CD8-positive, alpha-beta memory T cell (primary cell): Measurements from ENCODE around the gene SLBP. TPM values are rescaled to one million over a fixed set of nuclear protein-coding genes. Genes with fewer than 3 reads are reported as not detected.

Experiments
- CTCF ChIA-PET: fragments of 350-600 bp; sonication (Branson Sonifier 250); formaldehyde crosslinking; loops from one replicate; lab custom pipeline; 2021; ENCODE audit warnings: antibody characterized with exemption; lab: Charles Lee
- POLR2A ChIA-PET: fragments of 350-600 bp; sonication (Branson Sonifier 250); formaldehyde crosslinking; loops from one replicate; lab custom pipeline; 2021; ENCODE audit warnings: antibody characterized with exemption; lab: Charles Lee
- DNase-seq, 5 donors: peaks; one replicate each; pipeline versions ENCODE4 v3.0.0 to v3.0.0-alpha.2; 2020 to 2022; ENCODE audit warnings: mixed read lengths in 1 of 5
- H3K27ac ChIP-seq: one replicate; pipeline ENCODE4 v1.7.0; 2013; ENCODE audit warnings: low read depth, mild to moderate bottlenecking, low read length, moderate library complexity
- H3K27me3 ChIP-seq: 2 replicates; pipeline ENCODE4 v1.7.0; 2013; ENCODE audit warnings: low read length, mild to moderate bottlenecking; ENCODE audit not compliant: insufficient read depth, poor library complexity, severe bottlenecking
- H3K36me3 ChIP-seq: 2 replicates; pipeline ENCODE4 v1.7.0; 2013; ENCODE audit warnings: mild to moderate bottlenecking, low read length, moderate library complexity; ENCODE audit not compliant: insufficient read depth
- H3K4me1 ChIP-seq: 2 replicates; pipeline ENCODE4 v1.7.0; 2013; ENCODE audit warnings: mild to moderate bottlenecking, low read length, moderate library complexity; ENCODE audit not compliant: insufficient read depth
- H3K4me3 ChIP-seq: 2 replicates; pipeline ENCODE4 v1.7.0; 2013; ENCODE audit warnings: mild to moderate bottlenecking, low read length
- H3K9me3 ChIP-seq: 2 replicates; pipeline ENCODE4 v1.7.0; 2013; ENCODE audit warnings: mild to moderate bottlenecking, low read length
- H3K27ac Mint-ChIP-seq, 8 donors: one replicate each; pipeline ENCODE4 v1.8.0; 2020 to 2021; ENCODE audit warnings: mixed read lengths in 8 of 8, mild to moderate bottlenecking in 6 of 8, inconsistent platforms in 3 of 8, moderate library complexity in 3 of 8
- H3K27me3 Mint-ChIP-seq, 2 donors: one replicate each; pipeline ENCODE4 v1.8.0; 2020 to 2021; ENCODE audit warnings: mixed read lengths in 2 of 2, mild to moderate bottlenecking in 1 of 2, moderate library complexity in 1 of 2
- H3K36me3 Mint-ChIP-seq, 3 donors: one replicate each; pipeline ENCODE4 v1.8.0; 2020 to 2021; ENCODE audit warnings: mixed read lengths in 3 of 3, inconsistent platforms in 1 of 3, mild to moderate bottlenecking in 1 of 3
- H3K4me1 Mint-ChIP-seq, 3 donors: one replicate each; pipeline ENCODE4 v1.8.0; 2020 to 2021; ENCODE audit warnings: mixed read lengths in 3 of 3, inconsistent platforms in 1 of 3, mild to moderate bottlenecking in 1 of 3
- H3K4me3 Mint-ChIP-seq, 7 donors: one replicate each; pipeline ENCODE4 v1.8.0; 2020 to 2021; ENCODE audit warnings: mixed read lengths in 7 of 7, mild to moderate bottlenecking in 6 of 7, moderate library complexity in 4 of 7, inconsistent platforms in 2 of 7
- H3K9me3 Mint-ChIP-seq, 5 donors: one replicate each; pipeline ENCODE4 v1.8.0; 2020 to 2022; ENCODE audit warnings: mixed read lengths in 5 of 5, mild to moderate bottlenecking in 3 of 5, moderate library complexity in 2 of 5, inconsistent platforms in 1 of 5
- polyA plus RNA-seq: library from polyadenylated mRNA; unstranded; fragments of 300-500 nt; fragmentation: Illumina TruSeq; gene quantifications from one replicate; pipeline ENCODE4 v1.2.3, GENCODE V29; 2021
- total RNA-seq, 2 experiments: library from RNA; stranded (reverse); gene quantifications; one replicate each; pipeline ENCODE4 v1.2.3, GENCODE V29; 2021

SLBP gene
- total and polyA plus RNA-seq, 3 experiments from 2014 or later: 71.6 to 164 (median 163) TPM

- DNase-seq: no peak
- Mint-ChIP-seq H3K4me3 (no peak overlapping the region), H3K27me3 (no peaks in the 10 kb centered on the region)
These were observed 50.4 kb downstream of the SLBP start for GRCh38 chr4:1661695-1662094.

GRCh38 chr4:1660948-1661677 lies 51.0 kb downstream of the SLBP start:
- Mint-ChIP-seq H3K27ac (no peak overlapping the region), H3K36me3 (peaks cover 0 to 2% (median 0%) of the 10 kb centered on the region in 3 donors), H3K4me1 (no peaks in the 10 kb centered on the region), H3K27me3 (no peaks in the 10 kb centered on the region), H3K9me3 (no peaks in the 10 kb centered on the region), H3K4me3 (no peak overlapping the region)
- Histone ChIP-seq H3K27me3 (no peaks in the 10 kb centered on the region), H3K36me3 (no peaks in the 10 kb centered on the region), H3K4me3 (no peak overlapping the region), H3K9me3 (no peaks in the 10 kb centered on the region), H3K4me1 (no peaks in the 10 kb centered on the region), H3K27ac (no peak overlapping the region)
- DNase-seq: no peak
- ChIA-PET CTCF (interaction anchor here (1.5 kb wide), 1 partner anchor 20 kb away, joined by 3 read pairs; no protein-coding TSS in a partner anchor), POLR2A (no interaction called here)

More at GRCh38 chr4:1661695-1662094, 50.4 kb downstream of the SLBP start:
- H3K9me3 ChIP-seq: no peaks in the 10 kb centered on the region
- no peaks in the 10 kb centered on the region for H3K27me3 ChIP-seq
- CTCF ChIA-PET: no interaction called here
- POLR2A ChIA-PET: interaction anchor here (0.7 kb wide), 1 partner anchor 90 kb away, joined by 3 read pairs; no protein-coding TSS in a partner anchor
- Mint-ChIP-seq H3K36me3 (peaks cover 0 to 2% (median 0%) of the 10 kb centered on the region in 3 donors), H3K9me3 (no peaks in the 10 kb centered on the region), H3K27ac (no peak overlapping the region), H3K4me1 (no peaks in the 10 kb centered on the region)
- H3K4me3 ChIP-seq: no peak overlapping the region
- H3K4me1 ChIP-seq: no peaks in the 10 kb centered on the region
- H3K36me3 ChIP-seq: no peaks in the 10 kb centered on the region
- H3K27ac ChIP-seq: no peak overlapping the region

GRCh38 chr4:1659104-1660043 lies 52.7 kb downstream of the SLBP start:
- Mint-ChIP-seq H3K9me3 (no peaks in the 10 kb centered on the region), H3K36me3 (peaks cover 0 to 2% (median 0%) of the 10 kb centered on the region in 3 donors), H3K27ac (no peak overlapping the region), H3K27me3 (no peaks in the 10 kb centered on the region), H3K4me3 (no peak overlapping the region), H3K4me1 (no peaks in the 10 kb centered on the region)
- Histone ChIP-seq H3K4me3 (no peak overlapping the region), H3K27me3 (no peaks in the 10 kb centered on the region), H3K4me1 (no peaks in the 10 kb centered on the region), H3K27ac (no peak overlapping the region), H3K36me3 (no peaks in the 10 kb centered on the region), H3K9me3 (no peaks in the 10 kb centered on the region)
- POLR2A ChIA-PET: no interaction called here
- CTCF ChIA-PET: interaction anchor here (0.7 to 1.8 kb wide), 3 partner anchors 13 to 30 kb away, joined by 3 to 7 read pairs (median 3); no protein-coding TSS in a partner anchor
- no peak for DNase-seq

- peaks cover 0 to 2% (median 0%) of the 10 kb centered on the region in 3 donors for H3K36me3 Mint-ChIP-seq
These were observed 53.5 kb downstream of the SLBP start for GRCh38 chr4:1658581-1658980.

GRCh38 chr4:1658146-1658545 lies 54.0 kb downstream of the SLBP start:
- Mint-ChIP-seq H3K4me3 (no peak overlapping the region), H3K36me3 (peaks cover 0 to under 1% (median 0%) of the 10 kb centered on the region in 3 donors), H3K9me3 (no peaks in the 10 kb centered on the region), H3K4me1 (no peaks in the 10 kb centered on the region), H3K27ac (no peak overlapping the region), H3K27me3 (no peaks in the 10 kb centered on the region)
- H3K4me1 ChIP-seq: no peaks in the 10 kb centered on the region
- H3K36me3 ChIP-seq: no peaks in the 10 kb centered on the region
- ChIA-PET POLR2A (no interaction called here), CTCF (interaction anchor here (1.8 kb wide), 1 partner anchor 29 kb away, joined by 7 read pairs; no protein-coding TSS in a partner anchor)
- H3K27ac ChIP-seq: no peak overlapping the region
- H3K27me3 ChIP-seq: no peaks in the 10 kb centered on the region
- no peak for DNase-seq
- H3K9me3 ChIP-seq: no peaks in the 10 kb centered on the region
- no peak overlapping the region for H3K4me3 ChIP-seq

More at GRCh38 chr4:1658581-1658980, 53.5 kb downstream of the SLBP start:
- H3K4me3 Mint-ChIP-seq: no peak overlapping the region
- Histone ChIP-seq H3K9me3 (no peaks in the 10 kb centered on the region), H3K4me3 (no peak overlapping the region), H3K36me3 (no peaks in the 10 kb centered on the region), H3K4me1 (no peaks in the 10 kb centered on the region), H3K27me3 (no peaks in the 10 kb centered on the region), H3K27ac (no peak overlapping the region)
- no peaks in the 10 kb centered on the region for H3K27me3 Mint-ChIP-seq
- no peaks in the 10 kb centered on the region for H3K9me3 Mint-ChIP-seq
- H3K4me1 Mint-ChIP-seq: no peaks in the 10 kb centered on the region
- ChIA-PET CTCF (interaction anchor here (0.7 to 1.8 kb wide), 2 partner anchors 12 to 29 kb away, joined by 3 to 7 read pairs; no protein-coding TSS in a partner anchor), POLR2A (no interaction called here)
- no peak for DNase-seq
- H3K27ac Mint-ChIP-seq: no peak overlapping the region

GRCh38 chr4:1656986-1657385 lies 55.1 kb downstream of the SLBP start:
- Histone ChIP-seq H3K36me3 (no peaks in the 10 kb centered on the region), H3K27me3 (no peaks in the 10 kb centered on the region), H3K27ac (no peak overlapping the region), H3K9me3 (no peaks in the 10 kb centered on the region), H3K4me1 (no peaks in the 10 kb centered on the region), H3K4me3 (no peak overlapping the region)
- no peak for DNase-seq
- POLR2A ChIA-PET: no interaction called here
- Mint-ChIP-seq H3K27ac (no peak overlapping the region), H3K4me3 (no peak overlapping the region), H3K27me3 (no peaks in the 10 kb centered on the region), H3K9me3 (no peaks in the 10 kb centered on the region), H3K36me3 (no peaks in the 10 kb centered on the region), H3K4me1 (no peaks in the 10 kb centered on the region)
- CTCF ChIA-PET: interaction anchor here (1.8 kb wide), 1 partner anchor 27 kb away, joined by 7 read pairs; no protein-coding TSS in a partner anchor

GRCh38 chr4:1656132-1656531 lies 56.0 kb downstream of the SLBP start:
- Mint-ChIP-seq H3K9me3 (no peaks in the 10 kb centered on the region), H3K36me3 (no peaks in the 10 kb centered on the region), H3K27ac (no peak overlapping the region), H3K4me1 (no peaks in the 10 kb centered on the region), H3K4me3 (no peak overlapping the region), H3K27me3 (no peaks in the 10 kb centered on the region)
- no peaks in the 10 kb centered on the region for H3K27me3 ChIP-seq
- ChIA-PET CTCF (no interaction called here), POLR2A (no interaction called here)
- no peaks in the 10 kb centered on the region for H3K9me3 ChIP-seq
- H3K4me1 ChIP-seq: no peaks in the 10 kb centered on the region
- no peak overlapping the region for H3K4me3 ChIP-seq
- H3K36me3 ChIP-seq: no peaks in the 10 kb centered on the region
- no peak for DNase-seq
- H3K27ac ChIP-seq: no peak overlapping the region
